Cardiac septum (tissue), 1 donor: ENCODE data around the gene TBX2. TPM values are rescaled to one million over a fixed set of nuclear protein-coding genes. Genes with fewer than 3 reads are reported as not detected.
"Not testable (repeated sequence)": the region's sequence is repeated elsewhere in the genome, so short reads cannot be mapped to it uniquely, and the experiment has no call there.

Source experiments
- DNase-seq: peaks from one replicate; pipeline ENCODE4 v3.0.0-alpha.2; 2020; ENCODE audit warnings: low spot score
- intact Hi-C: fragments of 100-400 bp; cut with DNase I; formaldehyde crosslinking; loops from one replicate; pipeline ENCODE4 v1.14.0; 2022
- total RNA-seq: library from RNA; stranded (reverse); fragmentation: NEBNext Ultra II Directional; extraction: Animal tissue kit (Norgen Biotek cat#: 25700); gene quantifications from one replicate; pipeline ENCODE4 v1.2.1, GENCODE V29; 2021
- donor health status: DM: no; HTN: no; CAD: no.

The TBX2 gene
- total RNA-seq, 1 donor from 2014 or later = 17.2 TPM

DNA sequence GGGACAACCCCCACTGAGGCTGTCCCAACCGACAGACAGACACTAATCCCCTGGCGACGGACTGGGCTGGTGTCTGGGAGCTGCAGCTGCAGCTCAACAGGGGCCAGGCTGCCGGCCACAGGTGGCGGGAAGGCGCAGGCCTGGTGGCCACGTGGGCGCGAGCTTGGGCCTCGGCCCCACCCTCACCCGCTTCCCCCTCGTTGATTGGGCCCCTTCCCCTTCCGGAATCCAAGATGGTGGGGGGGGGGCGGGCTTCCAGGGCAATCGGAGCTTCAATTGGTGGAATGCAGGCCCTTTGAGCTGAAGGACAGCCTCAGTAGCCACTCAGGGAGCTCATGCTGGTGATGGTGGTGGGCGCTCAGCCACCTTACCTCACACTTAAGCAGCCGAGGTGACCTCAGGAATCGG is 43.8 kb downstream of the TBX2 start:
- intact Hi-C loops = no loop called here
- DNase-seq = no peak

DNA sequence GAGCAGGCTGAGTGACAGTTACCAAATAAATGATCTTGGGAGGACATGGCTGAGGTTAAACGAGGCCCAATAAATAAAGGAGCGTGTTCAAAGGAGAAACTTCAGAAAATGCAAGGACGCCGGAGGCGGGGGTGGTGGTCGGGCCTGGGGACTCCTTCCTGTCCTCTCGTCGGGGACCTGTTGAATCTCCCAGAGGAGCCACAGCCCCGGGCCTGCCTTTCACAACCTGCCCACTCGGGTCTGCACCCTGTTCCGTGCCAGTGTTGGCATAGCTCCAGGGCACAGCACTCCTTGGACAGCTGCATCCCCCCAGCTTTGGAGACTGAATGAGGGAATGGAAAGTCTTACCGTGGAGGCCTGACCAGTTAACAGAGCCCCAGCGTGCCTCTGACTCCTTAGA is 44.4 kb downstream of the TBX2 start:
- intact Hi-C loops = no loop called here
- no peak for DNase-seq

DNA sequence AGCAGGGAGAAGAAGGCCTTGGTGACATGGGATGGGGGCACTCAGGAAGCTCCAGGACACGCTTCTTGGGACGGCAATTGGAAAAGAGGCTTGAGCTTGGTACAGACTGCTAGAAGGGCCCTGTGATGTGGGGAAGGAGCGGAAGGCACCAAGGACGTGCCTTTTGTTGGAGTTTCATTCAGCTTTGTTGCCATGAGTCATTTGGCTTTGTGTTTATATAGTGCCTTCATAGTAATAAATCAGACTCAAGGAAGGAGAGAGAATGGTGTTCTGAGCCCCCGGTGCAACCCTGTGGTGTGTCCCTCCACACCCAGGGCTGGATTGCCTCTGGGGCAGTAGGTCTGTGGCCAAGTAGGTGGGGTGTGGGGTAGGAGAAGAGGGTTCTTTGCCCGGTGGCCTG is 45.2 kb downstream of the TBX2 start:
- DNase-seq = no peak
- intact Hi-C loops = no loop called here

DNA sequence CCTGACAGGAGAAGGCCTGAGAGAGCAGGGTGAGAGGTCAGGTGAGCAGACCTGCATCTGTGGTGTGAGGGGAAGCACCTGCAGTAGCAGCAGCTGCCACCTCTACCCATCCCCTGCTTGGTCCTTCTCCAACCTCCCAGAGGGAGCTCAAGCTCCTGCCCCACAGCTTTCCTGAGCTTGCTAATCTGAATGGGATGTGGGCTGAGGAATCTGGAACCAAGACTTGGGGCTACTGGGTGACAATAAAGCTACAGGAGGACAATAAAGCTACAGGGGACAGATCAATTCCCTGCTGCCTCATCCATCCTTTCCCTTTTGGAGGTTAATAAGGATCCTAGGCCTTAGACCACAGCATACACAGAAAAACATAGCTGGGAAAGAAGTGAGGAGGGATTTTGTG is 47.7 kb downstream of the TBX2 start:
- intact Hi-C loops = no loop called here
- DNase-seq = no peak

DNA sequence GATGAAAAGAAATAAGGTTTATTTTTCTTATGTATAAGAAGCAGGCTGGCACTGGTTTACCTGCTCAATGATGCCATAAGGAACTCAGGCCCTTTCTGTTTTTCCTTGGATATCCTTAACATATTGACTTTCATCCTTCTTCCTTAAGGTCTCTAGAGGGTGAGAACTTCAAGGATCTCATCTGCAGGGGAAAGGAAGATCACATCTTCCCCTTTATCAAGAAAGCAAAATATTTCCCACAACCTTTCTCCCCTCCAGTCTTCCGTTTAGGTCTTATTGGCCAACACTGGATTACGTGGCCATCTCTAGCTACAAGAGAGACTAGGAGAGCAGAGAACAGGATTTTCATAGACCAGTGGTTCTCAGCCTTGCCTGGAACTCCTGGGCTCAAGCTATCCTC is 48.4 kb downstream of the TBX2 start:
- intact Hi-C loops = no loop called here
- DNase-seq = no peak

DNA sequence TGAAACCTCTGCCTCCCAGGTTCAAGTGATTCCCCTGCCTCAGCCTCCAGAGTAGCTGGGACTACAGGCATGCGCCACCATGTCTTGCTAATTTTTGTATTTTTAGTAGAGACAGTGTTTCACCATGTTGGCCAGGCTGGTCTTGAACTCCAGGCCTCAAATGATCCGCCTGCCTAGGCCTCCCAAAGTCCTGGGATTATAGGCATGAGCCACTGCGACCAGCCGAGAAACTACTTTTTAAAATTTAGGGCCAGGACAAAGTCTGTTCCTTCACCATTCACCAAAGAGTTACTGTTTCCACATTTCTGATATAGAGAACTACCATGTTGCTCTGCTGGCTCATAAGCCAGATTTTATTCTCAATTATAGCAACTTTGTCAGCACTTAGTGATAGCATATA is 49.5 kb downstream of the TBX2 start:
- DNase-seq, intact Hi-C loops: not testable (repeated sequence)

DNA sequence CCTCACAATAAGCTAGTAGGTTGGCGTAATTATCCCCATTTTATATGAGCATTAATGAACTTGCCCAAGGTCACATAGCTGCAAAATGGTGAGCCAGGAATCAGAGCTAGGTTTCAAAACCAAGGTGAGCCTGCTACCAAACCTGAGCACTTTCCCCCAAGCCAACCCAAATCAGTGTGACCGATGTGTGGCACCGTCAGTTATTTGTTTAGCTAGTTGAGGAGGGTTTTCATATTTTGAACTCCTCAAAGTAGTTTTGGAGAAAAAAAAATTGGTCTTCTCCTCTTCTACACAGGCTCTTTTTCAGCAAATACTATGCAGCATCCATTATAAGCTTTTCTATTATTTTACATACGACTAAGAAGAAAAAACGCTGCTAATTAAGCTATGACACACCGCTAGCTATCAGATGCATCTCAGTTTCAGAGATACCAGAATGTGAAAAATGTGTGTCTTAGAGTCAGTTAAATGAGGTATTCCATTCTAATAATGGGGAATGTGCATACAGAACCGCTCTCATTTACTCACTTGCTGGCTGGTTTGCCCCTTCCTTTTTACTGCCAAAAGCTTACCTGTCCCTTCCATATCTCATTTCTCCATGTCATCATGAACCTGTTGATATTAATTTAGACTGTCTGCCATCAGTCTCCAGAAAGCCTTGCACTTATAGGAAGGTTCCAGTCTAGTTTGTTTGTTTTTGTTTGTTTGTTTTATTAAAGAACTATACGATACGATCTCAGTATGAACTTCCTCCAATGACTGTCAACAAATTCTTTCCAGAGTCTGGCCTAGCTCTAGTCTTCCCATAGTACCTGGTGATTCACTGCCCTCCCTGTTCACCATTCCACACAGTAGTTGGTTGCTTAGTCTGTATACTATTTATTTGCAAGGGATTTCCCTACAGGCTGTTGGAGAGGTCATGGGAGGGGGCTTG is 50.3 kb downstream of the TBX2 start:
- no peak for DNase-seq
- intact Hi-C loops = no loop called here

DNA sequence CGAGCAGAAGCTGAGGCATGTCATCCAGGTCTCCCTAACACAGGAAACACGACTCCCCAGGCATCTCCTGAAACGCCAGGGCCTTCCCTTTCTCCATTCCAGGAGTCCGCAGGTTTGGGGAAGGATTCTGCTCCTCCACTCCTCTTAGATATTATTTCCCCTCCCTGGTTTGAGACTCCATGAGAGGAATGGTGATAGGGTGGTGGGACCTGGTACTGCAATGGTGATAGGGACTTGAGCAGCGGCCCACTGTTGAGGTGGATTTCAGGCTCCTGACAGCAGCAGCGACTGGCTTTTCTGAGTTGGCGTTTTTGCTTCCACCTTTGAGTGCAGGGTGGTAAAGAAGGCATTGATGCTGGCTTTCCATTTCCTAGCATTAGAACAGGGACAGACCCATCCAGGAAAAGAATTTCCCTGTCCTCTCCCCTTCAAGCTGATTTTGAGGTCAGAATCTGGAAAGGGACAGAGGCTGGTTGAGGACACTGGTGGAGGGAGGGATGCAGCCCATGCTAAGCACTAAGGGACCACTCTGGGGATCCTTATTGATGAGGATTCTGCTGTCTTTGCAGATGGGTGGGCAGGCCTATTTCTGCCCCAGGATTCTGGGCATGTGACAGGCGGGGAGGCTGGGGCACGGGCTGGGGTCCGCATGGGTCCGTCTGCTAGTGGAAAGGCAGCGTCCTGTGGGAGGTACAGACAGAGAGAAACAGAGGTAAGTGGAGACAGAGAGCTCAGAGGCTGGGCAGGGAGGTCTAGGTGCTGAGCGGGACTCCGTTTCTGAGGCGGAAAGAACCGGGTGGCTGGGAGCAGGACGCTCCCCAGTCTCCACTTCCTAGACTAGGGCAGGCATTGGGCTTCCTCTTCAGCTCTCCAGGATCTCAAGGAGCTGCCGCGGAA is 51.2 kb downstream of the TBX2 start:
- no peak for DNase-seq
- intact Hi-C loops = no loop called here

DNA sequence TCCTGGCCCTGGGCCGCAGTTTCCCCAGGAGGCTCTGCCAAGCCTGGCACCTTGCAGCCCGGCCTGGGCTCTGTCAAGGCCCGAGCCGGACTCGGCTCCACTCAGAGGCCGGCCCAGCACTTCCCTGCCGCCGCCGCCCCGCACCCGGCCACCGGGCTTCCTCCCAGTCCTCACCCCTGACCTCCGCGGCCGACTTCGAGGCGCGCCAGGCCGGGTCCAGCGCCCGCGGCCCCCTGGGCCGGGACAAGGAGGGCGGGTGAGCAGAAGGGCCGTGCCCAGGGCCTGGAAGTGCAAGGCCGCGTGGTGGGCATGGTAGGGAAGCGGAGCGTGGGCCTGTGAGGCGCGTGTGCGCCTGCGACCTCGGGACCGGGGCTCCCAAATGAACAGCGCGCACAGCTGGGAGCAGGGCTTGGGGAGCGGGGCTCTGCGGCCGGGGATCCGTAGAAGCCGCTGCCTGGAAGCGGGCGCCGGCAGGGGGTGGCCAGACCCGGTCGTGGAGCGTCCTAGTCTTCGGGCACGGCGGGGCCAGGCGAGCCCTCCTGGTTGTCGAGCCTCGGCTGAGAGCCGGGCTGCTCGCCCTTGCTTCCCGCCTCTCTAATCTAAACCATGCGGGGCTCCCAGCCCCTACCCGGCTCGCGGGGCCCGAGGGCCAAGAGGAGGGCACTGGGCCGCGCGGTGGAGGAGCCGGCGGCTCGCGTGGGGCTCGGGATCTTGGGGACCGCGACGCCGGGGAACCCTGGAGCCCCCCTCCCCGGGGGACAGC is 52.1 kb downstream of the TBX2 start:
- DNase-seq = no peak
- intact Hi-C loops = no loop called here

DNA sequence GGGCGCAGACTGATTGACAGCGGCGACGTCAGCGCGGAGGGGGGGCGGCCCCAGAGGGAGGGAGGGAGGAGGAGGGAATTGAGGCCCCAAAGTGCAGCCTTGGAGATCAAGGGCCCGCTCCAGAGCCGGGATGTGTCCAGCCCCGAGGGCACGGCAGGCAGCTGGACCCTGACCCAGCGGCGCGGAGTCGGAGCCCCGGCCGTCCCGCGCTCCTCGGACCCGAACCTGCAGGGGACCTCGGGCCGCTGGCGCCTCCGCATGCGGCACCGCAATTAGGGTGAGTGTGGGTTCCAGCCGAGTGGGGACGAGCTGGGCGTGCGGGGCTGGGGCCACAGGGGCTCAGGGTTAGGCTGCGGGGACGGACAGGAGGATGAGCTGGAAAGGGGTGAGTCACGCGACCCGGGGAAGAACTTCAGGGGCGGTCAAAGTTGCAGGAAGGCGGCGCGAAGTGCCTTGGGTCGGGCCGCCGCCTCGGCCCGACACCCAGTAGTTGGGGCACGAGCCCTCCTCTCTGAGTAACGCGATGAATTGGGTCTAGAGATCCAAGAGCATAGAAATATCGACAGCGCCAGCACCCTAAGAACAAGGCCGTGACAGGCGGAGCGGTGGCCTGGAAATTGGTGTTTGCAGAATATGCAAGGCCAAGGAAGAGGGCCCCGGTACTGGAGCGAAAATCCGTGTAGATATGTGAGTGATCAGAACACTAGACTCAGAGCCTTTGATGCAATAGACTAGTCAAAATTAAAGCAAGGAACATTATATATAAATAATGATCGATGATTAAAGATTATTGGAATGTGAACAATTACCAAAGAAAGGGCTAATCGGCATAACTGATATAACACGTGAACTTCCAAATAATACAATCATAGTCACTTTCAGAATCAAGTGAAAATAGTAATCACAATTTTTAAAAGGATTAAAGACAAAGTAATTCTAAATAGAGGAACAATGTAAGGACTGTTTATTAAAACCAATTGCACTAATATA is 53.0 kb downstream of the TBX2 start, which contains the start of gene TBX4:
Gene TBX4, plus strand, starts transcription at position 122 of the 990 bp plus-strand sequence. CDS start 4,069 bp downstream, outside the sequence.
- intact Hi-C loops = no loop called here
- no peak for DNase-seq

DNA sequence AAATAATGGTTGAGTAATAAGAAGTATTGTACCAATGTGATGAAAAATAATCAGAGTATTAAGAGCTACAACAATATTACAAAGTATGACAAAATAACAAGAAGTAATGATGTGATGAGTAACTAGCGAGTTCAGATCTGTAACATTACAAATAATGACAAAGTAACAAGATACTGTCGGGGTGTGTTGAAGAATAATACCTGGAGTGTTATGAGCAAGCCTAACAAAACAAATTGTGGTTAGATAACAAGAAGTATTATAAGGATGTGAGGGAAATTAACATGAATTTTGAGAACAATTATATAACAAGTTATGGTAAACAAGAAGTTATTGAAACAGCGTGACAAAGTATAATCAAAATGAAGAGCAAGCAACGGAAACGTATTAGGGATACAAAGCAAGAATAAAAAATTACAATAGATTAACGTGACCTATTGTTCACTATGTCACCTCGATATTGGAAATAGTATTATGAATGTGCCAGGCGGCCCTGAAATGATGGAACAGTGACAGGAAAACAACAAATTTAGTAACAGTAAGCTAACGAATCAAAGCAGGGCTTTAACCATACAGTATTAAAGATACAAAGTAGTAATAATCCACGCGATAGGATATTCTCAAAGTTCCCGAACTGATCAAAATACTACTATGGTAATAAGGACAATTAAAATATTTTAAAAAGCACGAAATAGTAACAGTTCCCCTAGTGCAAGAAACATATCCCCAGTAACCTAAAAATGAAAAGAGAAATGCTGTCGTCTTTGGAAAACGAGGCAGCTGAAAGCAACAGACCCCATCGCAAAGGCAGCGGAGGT is 54.1 kb downstream of the TBX2 start:
- intact Hi-C loops = no loop called here
- DNase-seq = no peak

DNA sequence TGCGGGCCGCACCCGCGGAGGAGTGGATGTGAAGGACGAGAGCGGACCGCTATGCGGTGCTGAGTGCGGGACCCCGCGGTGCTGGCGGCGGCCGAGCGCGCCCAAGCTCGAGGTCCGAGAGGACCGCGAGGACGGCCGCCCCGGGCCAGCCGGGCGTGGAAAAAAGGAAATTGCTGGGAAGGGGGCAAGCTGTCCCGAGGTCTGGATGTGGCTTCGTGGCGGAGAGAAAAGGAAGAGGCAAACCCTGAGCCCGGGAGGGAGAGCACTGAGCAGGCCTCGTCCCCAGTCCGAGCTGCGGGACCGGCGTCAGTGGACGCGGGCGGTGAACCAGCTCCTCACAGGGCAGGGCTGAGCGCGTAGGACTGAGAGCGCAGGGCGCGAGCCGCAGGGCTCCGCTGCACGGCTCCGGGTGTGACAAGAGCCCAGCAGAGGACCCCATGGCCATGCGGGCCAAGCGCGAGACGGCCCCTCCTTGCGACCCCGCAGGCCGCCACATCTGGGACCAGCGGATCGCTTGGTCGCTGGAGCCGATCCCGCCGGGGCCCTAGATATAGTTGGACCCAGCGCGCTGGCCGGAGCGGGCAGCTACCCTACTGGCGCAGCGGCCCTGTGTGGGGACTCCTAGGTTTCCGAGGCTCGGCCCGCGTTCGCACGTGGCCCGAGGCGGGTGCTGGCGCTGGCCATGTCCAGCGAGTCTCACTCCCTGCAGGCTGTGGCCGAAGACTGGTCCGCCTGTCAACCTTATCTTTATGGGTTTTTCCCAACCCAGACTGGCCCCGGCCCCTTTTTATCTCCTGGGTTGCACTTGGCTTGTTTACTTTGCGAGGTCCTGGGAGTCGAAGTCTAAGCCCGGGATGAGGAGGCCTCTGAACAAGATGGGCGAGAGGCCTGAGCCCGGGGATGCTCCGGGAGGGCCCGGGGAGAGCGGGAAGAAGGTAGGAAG is 55.0 kb downstream of the TBX2 start:
- no peak for DNase-seq
- intact Hi-C loops = no loop called here

DNA sequence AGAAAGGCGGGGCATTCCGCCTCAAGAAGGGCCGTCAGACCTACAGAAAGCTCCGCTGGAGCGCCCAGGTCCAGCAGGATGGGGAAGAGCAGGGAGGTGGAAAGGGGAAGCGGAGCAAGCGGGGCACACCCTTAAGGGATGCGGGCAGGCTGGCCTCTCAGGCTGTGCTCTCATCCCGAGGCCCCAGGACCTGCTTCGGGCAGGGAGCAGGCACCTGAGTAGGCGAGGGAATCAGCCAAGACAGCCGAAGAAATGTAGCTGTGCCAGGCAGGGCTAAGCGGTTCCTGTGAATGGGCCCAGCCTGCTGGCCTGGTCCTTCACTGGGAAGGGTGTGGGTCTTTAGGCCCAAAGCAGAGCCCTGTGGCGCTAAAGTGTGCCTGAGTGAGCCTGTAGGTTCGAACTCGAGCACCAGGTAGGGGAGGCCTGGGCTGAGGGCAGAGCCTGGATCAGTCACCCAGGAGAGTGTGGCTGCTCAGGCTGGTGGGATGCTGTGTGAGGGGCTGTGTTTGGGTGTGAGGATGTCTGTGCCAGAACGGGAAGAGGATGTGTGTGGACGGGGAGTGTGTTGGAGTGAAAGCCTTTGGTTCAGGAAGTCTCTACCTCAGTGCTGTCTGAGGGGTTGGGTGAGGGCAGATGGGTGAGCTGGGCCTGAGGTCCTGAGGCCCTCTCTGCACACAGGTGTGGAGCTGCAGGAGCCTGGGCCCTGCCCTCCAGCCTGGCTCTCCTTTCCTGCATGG is 55.8 kb downstream of the TBX2 start:
- intact Hi-C loops = no loop called here
- DNase-seq = no peak

DNA sequence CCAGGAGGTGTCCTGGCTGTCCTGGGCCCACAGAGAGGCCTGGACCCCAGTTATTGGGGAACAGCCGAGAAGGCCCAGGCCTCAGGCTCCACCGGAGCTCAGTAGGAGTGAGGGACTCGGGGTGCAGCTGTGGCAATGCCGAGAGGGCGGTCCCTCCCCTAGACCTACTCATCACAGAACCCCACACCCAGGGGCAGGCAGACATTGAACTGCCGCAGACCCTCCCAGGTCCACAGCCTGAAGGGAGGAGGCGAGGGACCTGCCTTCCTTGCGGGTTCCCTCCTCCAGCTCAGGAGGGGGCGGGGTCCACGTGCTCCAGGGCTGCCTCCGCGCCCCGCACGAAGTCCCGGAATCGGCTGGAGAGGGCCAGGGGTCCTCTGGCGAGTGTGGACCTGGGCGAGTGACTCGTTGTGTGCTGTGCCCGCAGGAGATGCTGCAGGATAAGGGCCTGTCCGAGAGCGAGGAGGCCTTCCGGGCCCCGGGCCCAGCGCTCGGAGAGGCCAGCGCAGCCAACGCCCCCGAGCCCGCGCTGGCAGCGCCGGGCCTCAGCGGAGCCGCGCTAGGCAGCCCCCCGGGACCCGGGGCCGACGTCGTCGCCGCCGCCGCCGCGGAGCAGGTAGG is 56.5 kb downstream of the TBX2 start:
- intact Hi-C loops = no loop called here

DNA sequence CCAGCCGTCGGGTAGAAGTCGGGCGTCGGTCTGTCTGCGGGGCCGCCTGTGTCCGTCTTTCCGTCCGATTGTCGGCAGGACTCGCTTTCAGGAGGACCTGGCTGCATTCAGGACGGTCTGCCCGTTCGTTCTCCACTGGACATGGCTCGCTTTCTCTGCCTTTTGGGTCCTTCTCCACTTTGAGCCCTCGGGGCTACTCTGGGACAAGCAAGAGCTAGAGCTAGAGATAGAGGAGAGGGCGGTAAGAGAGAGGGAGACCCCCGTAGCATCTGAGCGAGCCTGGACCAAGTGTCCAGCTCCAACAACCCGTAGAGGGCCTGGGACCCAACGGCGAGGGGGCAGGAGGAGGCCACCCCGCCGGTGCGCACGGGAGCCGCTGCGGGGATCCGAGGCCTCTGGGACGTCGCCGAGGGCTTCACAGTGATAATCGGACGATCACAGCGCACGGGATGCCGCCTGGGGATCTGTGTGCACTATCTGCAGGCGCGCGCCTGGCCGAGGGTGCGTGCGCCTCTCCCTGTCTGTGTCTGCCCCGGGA is 57.1 kb downstream of the TBX2 start:
- DNase-seq = no peak
- intact Hi-C loops = no loop called here

More for the DNA sequence above, 56.5 kb downstream of the TBX2 start:
- no peak for DNase-seq
